ENCODE results near the gene IFITM5. TPM values are rescaled to one million over a fixed set of nuclear protein-coding genes. Genes with fewer than 3 reads are reported as not detected.
"Not testable (repeated sequence)": the region's sequence is repeated elsewhere in the genome, so short reads cannot be mapped to it uniquely, and the experiment has no call there.

IFITM5 gene
- total RNA-seq (2014; rRNA removed; shearing (Covaris generic); ENCODE audit: low replicate concordance) = not detected in 2 replicates

DNA sequence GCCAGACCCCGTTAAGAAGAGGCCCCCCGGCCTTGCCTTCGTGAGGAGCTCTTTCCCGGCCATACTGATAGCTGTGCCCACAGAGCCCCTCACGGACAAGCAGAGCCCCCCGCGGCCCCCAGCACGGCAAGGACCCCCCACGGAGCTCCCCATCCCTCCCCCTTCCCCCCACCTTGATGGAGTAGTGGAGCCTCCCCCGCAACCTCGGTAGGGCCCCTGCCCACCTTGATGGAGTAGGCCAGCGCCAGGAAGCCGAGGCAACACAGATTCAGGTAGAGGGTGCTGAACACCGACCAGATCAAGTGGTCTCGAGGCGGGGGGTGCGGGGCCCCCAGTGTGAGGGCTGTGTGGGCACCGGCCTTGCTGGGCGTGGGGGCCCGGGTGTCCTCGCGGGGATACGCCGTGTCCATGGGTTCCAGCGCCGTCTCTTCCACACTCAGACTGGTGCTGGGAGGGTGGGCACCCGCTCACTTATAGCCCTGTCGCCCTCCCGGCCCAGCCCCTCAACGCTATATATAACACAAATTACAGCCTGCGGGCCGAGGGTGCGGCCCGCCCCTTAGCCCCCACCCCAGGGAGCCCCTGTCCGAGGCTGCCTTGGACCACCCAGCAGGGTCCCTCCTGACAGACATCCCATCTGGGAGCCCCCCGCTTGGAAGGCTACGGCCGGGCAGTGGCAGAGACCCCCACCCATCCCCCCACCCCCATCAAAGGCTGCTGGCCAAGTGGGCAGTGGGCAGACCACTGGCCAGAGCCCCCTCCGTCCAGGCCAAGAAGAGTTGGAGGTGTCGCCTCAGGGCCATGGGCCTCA, at the start of gene IFITM5:
Gene IFITM5 (minus strand): TSS at position 446 of the 811 bp plus-strand sequence. CDS start 36 bp downstream, at position 410.
- in situ Hi-C loops (cut with HindIII; ENCODE audit: low pct_unique_long_range_greater_than_20kb, low sequenced_read_pairs) = no loop called here
- DNase-seq (ENCODE audit: low read depth) = no peak

DNA sequence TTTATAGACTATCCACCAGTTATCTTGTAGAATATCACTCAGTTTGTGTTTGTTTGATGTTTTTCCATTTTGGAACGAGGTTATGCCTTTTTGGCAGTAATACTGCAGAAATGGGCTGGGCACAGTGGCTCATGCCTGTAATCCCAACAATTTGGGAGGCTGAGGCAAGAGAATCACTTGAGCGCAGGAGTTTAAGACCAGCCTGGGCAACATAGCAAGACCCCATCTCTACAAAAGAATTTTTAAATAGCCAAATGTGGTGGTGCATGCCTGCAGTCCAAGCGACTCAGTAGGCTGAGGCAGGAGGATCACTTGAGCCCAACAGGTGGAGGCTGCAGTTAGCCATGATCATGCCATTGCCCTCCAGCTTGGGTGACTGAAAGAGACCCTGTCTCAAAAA, 47.2 kb upstream of the IFITM5 start:
- in situ Hi-C loops (cut with HindIII; ENCODE audit: low pct_unique_long_range_greater_than_20kb, low sequenced_read_pairs) = no loop called here
- DNase-seq (ENCODE audit: low read depth) = no peak

DNA sequence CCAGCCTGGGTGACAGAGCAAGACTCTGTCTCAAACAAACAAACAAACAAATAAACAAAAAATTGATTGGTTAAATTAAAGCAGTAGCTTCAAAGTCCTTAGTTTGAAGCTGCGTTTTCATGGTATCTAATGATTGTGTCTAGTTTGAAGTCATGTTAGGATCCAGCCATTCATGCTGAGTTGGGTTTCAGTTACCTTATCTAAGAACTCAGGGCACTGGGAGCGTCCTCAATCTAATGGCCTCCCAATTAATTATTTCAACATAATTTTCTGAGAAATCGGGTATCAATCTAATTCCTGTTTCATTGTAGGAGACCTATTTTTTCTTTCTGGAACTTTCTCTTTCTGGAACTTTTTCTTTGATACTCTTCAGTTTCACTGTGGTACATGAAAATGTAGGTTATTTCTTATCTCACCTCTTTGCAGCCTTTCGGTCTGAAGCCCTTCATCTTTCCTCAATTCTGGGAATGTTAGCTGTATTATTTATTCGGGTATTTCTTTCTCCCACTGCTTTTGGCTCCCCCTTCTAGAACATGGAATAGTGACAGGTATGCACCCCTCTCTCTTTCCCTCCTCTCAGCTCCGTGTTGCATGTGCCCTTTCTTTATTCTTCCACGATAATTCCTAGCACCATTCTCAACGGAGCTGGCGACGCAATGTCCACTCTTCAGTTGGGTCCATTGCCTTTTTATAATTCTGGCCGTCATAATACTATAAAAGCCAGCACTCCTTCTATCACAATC, 45.7 kb upstream of the IFITM5 start:
- no peak for DNase-seq (ENCODE audit: low read depth)
- in situ Hi-C loops (cut with HindIII; ENCODE audit: low pct_unique_long_range_greater_than_20kb, low sequenced_read_pairs) = no loop called here

DNA sequence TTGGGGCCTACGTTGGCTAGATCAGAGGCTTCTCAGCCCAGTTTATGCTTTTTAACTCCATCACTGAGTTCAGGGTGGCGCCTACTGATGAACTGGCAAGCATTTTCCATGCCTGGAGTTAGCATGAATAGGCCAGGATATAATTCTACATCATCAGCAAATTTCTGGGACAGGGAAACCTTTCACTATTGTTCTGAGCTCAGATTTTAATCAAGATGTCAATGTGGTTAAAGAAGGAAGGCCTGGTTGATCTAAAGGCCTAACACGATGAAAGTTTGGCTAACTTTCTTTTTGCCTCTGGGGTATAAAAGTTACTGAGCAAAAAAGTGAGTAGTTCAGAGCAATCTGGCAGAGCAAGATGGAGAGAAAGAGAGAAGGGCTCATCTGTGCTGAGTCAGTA, 43.0 kb upstream of the IFITM5 start:
- in situ Hi-C loops (cut with HindIII; ENCODE audit: low pct_unique_long_range_greater_than_20kb, low sequenced_read_pairs) = no loop called here
- DNase-seq (ENCODE audit: low read depth) = no peak

DNA sequence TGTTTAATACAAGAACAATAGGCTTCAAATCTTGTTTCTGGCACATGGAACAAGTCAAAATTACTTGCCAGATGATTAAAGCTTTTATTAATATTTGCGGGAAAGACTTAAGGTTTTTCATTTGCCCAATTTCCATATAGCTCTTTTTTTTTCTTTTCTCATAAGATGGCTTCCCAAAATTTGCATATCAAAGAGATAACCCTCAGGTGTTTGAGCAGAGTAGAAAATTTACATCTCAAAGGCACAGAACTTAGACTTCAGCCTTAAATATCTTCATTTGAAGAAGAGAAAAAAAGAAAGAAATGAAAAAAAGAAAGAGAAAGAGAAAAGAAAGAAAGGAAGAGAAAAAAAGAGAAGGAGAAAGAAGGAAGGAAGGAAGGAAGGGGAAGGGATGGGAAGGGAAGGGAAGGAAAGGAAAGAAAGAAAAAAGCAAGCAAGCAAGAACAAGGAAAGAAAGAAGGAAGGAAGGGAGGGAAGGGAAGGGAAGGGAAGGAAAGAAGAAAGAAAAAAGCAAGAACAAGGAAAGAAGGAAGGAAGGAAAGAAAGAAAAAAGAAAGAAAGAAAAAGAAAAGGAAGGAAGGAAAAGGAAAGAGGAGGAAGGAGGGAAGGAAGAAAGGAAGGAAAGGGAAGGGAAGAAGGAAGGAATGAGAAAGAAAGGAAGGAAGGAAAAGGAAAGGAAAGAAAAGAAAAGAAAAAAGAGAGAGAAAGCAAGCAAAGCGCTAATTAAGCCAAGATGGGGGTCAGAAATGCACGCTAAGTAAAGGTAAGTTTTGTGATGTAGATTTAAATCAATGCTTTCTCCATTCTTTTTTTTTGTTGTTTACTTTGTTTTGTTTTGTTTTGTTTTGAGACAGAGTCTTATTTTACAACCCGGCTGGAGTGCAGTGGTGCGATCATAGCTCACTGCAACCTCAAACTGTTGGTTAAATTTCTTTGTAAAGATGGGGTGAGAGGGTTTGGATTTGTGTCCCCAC, 41.5 kb upstream of the IFITM5 start:
- no peak for DNase-seq (ENCODE audit: low read depth)
- in situ Hi-C loops (cut with HindIII; ENCODE audit: low pct_unique_long_range_greater_than_20kb, low sequenced_read_pairs) = no loop called here

DNA sequence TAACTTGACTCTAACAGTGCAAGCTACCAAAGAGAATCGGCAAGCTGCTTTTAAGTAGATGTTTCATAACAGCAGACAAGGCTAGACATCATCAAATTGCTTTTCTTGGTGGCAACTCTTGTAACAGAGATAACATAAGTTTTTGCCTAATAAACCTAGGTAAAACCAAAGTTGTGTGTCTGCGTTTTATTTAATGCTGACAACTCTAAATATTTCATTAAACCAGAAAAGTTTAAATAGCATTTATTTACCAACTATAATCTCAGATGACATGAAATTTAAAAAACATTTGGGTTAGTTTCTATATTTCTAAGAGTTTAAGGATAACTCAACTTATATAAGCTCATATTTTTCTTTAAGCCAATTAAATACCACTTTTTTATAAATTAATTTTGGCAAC, 40.6 kb upstream of the IFITM5 start:
- DNase-seq (ENCODE audit: low read depth) = no peak
- in situ Hi-C loops (cut with HindIII; ENCODE audit: low pct_unique_long_range_greater_than_20kb, low sequenced_read_pairs) = no loop called here

DNA sequence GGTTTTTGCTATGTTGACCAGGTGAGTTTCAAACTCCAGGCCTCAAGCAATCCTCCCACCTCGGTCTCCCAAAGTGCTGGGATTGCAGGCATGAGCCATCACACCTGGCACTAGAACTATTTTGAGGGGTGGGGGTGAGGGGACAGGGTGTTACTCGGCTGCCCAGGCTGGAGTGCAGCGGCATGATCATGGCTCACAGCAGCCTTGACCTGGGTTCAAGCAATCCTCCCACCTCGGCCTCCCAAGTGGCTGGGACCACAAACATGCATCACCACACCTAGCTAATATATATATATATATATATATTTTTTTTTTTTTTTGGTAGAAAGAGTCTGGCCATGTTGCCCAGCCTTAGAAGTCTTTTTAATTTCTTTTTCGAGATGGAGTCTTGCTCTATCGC, 38.4 kb upstream of the IFITM5 start:
- in situ Hi-C loops (cut with HindIII; ENCODE audit: low pct_unique_long_range_greater_than_20kb, low sequenced_read_pairs) = no loop called here
- no peak for DNase-seq (ENCODE audit: low read depth)

DNA sequence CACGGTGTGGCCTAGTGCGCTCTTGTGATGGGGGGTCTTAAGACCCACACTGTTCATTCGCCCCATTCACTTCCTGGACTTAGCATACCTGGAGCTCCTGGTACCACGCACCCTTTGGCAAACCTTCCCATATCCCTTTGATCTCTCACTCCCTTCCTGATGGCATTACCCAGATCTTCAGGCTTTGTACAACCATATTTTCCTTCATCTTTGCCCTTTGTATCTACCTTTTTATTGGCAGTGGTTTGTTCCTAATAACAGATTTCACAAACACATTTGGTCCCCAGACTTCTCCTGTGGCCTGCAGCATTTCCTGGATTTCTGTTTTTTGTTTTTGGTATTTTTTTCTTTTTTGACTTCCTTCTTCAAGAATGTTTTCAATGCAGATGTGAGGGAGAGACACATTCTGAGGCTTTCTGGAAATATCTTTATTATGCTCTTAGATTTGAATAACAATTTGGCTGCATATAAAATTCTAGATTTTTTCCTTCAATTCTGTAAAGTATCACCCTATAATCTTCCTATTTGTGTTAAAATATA, 37.4 kb upstream of the IFITM5 start:
- DNase-seq (ENCODE audit: low read depth) = no peak
- in situ Hi-C loops (cut with HindIII; ENCODE audit: low pct_unique_long_range_greater_than_20kb, low sequenced_read_pairs) = no loop called here

DNA sequence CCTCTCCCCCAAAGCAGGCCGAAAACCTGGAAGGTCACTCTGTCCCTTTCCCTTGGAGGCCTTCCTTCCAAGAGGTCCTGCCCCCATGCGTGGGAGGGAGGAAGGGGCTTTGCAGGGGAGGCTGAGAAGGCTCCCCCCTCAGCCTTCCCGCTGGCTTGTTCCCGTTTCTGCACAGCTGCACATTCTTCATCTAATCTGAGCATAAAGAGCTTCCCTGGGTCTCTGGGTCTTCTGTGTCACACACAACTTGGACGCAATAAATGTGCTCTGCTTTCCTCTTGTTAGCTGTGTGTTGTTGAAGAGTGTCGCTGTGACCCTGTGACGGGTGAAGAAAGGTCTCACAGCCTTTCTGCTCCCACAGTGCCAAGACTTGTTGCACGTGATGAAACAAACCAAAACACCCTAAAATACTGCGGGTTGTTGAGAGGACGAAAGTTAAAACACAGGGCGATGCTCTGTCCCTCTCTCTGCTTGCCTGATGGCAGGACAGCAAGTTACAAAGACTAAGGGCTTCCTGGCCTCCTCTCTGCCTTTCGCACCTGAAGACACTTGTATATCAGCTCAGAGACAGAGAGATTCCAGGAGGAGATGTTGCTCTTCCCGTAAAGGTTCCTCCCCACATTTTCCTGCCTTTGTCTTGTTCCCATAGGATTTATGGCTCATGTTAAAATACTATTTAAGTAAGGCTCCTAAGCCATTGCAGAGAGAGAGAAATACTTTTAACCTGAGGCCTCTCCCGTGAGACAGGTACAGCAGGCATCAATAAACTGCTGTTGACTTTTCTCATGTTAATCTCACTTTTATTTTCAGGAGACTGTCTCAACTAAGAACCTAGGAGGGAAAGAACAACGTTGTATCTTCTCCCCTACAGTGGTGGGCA, 36.7 kb upstream of the IFITM5 start:
- no peak for DNase-seq (ENCODE audit: low read depth)
- in situ Hi-C loops (cut with HindIII; ENCODE audit: low pct_unique_long_range_greater_than_20kb, low sequenced_read_pairs) = no loop called here

DNA sequence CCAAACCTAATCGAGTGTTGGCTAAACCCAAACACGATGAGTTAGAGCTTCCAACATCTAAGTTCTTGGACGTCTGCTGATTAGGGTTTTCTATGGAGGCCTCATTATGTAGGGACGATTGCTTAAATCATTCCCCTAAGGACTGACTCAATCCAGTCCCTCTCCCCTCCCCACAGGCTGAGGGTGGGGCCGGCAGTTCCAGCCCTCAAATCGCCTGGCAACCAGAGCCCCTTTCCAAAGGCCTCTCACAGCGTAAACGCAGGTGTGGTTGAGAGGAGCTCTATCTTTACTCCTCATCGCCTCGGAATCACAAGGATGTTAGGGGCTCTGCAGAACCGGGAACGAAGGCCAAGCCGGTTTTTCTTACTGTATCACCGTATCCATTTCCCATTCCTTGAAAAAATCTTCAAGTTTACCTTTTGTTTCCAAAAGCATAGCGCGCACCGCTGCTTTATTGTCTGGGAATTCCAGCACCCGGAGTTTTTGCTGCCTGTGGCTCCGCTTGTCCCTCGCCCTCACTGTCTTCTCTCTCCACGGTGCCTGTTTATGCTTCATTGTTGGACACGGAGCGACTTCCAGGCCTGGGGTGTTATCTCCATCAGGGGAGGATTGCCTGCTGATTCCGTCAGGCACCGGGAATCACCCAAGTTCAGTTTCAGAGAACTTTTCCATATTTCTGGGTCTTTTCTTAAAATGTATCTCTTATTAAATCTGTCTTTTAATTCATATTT, 35.1 kb upstream of the IFITM5 start:
- DNase-seq (ENCODE audit: low read depth) = no peak
- in situ Hi-C loops (cut with HindIII; ENCODE audit: low pct_unique_long_range_greater_than_20kb, low sequenced_read_pairs) = no loop called here

DNA sequence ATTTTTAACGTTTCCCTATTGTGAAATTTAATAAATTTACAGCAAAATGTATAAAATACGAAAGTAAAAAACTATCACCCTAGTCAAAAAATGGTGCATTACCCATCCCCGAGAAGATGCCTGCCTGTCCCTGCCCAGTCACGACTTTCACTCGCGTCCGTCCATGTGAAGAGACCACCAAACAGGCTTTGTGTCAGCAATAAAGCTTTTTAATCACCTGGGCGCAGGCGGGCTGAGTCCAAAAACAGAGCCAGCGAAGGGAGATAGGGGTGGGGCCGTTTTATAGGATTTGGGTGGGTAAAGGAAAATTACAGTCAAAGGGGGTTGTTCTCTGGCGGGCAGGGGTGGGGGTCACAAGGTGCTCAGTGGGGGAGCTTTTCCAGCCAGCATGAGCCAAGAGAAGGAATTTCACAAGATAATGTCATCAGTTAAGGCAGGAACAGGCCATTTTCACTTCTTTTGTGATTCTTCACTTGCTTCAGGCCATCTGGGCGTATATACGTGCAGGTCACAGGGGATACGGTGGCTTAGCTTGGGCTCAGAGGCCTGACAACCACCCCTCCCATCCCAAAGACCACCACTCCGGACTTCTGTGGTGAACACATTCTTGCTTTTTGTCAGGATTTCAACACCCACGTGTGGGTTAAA, 34.4 kb upstream of the IFITM5 start:
- DNase-seq (ENCODE audit: low read depth); in situ Hi-C loops (cut with HindIII; ENCODE audit: low pct_unique_long_range_greater_than_20kb, low sequenced_read_pairs): not testable (repeated sequence)

DNA sequence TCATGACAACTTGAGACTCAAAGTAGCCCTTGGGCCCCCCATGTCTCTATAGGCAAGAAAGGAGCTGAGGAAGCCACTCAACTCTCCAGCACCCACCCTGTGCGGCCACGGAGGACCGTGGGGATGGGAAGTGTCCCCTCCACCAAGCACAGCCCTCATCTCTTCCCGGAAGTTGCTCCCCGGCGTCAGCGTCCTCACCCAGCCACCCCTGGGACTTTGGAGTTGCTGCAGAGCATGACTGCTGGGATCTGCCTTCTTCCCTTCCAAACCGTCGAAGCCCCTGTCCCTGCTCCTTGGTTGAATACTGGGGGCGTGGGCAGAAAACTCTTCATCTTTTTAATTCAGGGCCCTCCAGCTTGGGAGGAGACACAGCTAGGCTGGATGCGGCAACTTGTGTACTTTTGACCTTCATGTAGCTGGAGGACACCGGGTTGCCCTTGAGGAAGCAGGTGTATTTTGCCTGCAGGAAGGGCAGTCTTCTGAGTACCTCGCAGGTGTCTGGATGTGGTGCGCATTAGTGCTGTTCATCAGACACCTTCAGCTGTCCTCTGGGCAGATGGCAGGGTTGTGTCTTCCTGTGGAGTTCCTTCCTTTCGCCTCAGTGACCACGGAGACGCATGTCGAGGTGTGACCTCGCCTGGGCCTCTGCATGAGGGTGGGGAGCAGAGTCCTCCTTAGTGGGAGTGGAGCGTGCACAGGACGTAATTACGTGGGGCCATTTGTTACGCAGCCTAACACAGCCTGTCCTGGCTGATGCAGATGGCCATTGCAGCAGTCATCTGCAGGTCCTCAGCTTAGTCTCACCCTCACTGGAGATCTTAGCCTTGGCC, 33.5 kb upstream of the IFITM5 start:
- in situ Hi-C loops (cut with HindIII; ENCODE audit: low pct_unique_long_range_greater_than_20kb, low sequenced_read_pairs) = no loop called here
- DNase-seq (ENCODE audit: low read depth) = no peak

DNA sequence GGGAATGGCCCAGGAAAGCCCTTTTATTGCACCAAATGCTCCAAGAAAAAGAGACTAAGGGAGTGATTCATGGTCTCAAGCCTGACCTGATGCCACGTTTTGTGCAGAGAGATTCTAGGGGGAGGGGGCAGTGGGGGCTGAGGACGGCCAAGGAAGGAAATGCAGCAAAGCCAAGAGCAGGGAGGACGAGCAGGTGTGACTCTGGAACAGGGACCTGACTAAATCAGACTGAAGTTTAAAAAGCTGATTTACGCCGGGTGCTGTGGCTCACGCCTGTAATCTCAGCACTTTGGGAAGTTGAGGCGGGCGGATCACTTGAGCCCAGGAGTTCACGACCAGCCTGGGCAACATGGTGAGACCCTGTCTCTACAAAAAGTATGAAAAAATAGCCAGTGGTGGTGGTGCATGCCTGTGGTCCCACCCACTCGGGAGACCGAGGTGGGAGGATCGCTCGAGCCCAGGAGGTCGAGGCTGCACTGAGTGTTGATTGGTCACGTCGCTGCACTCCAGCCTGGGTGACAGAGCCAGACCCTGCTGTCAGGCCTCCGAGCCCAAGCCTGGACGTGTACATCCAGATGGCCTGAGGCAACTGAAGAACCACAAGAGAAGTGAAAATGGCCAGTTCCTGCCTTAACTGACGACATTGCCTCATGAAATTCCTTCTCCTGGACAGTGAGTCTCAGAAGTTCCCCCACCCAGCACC, 32.2 kb upstream of the IFITM5 start:
- no peak for DNase-seq (ENCODE audit: low read depth)
- in situ Hi-C loops (cut with HindIII; ENCODE audit: low pct_unique_long_range_greater_than_20kb, low sequenced_read_pairs) = no loop called here

DNA sequence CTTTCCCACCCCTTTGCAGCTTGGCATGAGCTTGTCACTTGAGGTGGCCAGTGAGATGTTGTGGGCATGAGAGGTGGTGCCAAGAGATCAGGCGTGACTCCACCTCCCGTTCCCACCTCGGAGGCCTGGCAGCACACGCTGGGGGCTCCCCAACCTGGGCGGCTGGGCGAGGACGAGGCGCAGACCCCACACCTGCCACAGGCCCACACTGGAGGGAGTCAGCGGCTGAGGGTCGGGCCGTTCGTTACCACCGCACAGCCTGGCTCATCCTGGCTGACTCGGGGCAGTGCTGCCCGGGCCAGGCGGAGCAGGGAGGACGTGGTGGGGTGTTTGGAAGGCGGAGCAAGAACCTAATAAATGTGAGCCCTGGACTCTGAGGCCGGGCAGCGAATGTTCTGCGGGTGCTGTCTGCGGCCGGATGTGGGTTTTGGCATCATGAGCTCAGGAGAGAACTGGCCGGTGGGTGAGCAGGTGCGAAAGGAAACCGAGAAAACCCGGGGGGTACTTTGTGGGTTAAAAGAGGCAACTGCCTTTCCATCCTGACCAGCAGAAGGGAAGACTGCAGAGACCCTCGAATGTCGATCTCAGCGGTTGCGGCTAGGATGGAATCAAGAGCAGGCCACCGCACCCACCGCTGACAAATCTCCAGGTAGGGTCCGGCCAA, 31.5 kb upstream of the IFITM5 start:
- in situ Hi-C loops (cut with HindIII; ENCODE audit: low pct_unique_long_range_greater_than_20kb, low sequenced_read_pairs) = no loop called here
- no peak for DNase-seq (ENCODE audit: low read depth)

DNA sequence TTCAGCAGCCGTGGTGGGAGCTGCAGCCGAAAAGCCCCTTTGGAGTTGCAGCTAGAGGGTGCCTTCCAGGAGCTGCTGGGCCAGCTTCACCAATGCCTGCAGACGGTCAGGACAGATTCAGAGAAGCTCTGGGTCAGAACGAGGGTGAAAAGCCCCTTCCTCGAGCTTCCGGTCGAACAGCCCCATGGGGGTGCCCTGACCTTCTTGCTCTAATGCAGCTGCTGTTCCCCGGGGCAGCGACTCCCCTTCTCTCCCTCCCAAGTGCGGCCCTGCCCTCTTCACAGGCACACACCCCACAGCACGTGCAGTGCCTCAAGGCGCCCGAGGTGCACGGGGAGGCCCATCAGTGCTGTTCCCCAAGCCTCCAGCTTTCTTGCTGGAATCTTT, 31.0 kb upstream of the IFITM5 start:
- no peak for DNase-seq (ENCODE audit: low read depth)
- in situ Hi-C loops (cut with HindIII; ENCODE audit: low pct_unique_long_range_greater_than_20kb, low sequenced_read_pairs) = no loop called here

All from Caki2 (cell line).